ENCODE data around the gene DNAH14. TPM values are rescaled to one million over a fixed set of nuclear protein-coding genes. Genes with fewer than 3 reads are reported as not detected.

DNAH14 gene
- total RNA-seq, 2 donors from 2014 or later: 36.6 to 41.6 TPM

GRCh38 chr1:225418059-225418458, 488.6 kb downstream of the DNAH14 start:
- no peak overlapping the region for H3K9ac ChIP-seq (ENCODE audit: extremely low read depth, low read length, poor library complexity, severe bottlenecking)
- no peaks in the 10 kb centered on the region for H3K9me3 Mint-ChIP-seq
- H3K4me3 Mint-ChIP-seq: no peak overlapping the region
- no peaks in the 10 kb centered on the region for H3K27me3 ChIP-seq (ENCODE audit: control insufficient read depth, insufficient read depth, low read length, poor library complexity, severe bottlenecking)
- TF ChIP-seq, protein P1, sequence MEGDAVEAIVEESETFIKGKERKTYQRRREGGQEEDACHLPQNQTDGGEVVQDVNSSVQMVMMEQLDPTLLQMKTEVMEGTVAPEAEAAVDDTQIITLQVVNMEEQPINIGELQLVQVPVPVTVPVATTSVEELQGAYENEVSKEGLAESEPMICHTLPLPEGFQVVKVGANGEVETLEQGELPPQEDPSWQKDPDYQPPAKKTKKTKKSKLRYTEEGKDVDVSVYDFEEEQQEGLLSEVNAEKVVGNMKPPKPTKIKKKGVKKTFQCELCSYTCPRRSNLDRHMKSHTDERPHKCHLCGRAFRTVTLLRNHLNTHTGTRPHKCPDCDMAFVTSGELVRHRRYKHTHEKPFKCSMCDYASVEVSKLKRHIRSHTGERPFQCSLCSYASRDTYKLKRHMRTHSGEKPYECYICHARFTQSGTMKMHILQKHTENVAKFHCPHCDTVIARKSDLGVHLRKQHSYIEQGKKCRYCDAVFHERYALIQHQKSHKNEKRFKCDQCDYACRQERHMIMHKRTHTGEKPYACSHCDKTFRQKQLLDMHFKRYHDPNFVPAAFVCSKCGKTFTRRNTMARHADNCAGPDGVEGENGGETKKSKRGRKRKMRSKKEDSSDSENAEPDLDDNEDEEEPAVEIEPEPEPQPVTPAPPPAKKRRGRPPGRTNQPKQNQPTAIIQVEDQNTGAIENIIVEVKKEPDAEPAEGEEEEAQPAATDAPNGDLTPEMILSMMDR (conservative IDR thresholded peaks at IDR 0.05): no peak
- H3K27me3 Mint-ChIP-seq (ENCODE audit: insufficient read depth): peaks cover 6% of the 10 kb centered on the region
- H3K4me3 ChIP-seq (ENCODE audit: low read length): no peak overlapping the region
- H3K36me3 Mint-ChIP-seq (ENCODE audit: low read depth): peaks cover 46% of the 10 kb centered on the region
- H3K36me3 ChIP-seq (ENCODE audit: control insufficient read depth, insufficient read depth, low read length): peaks cover 95% of the 10 kb centered on the region
- H3K27ac ChIP-seq (ENCODE audit: low read depth, low read length): no peak overlapping the region
- DNase-seq: no peak
- H3K27ac Mint-ChIP-seq: no peak overlapping the region
- peaks cover 29% of the 10 kb centered on the region for H3K4me1 Mint-ChIP-seq
- peaks cover 4% of the 10 kb centered on the region for H3K4me1 ChIP-seq (ENCODE audit: control insufficient read depth, insufficient read depth, low read length)
- no peaks in the 10 kb centered on the region for H3K9me3 ChIP-seq (ENCODE audit: control insufficient read depth, low read length)
- WGBS, 2 experiments (ENCODE audit: insufficient coverage in 1 of 2, insufficient read length in 1 of 2): 94% methylated on average over 2 of the region's 2 CpGs; no CpG with 5 or more reads in 1 of the 2 experiments

DNA sequence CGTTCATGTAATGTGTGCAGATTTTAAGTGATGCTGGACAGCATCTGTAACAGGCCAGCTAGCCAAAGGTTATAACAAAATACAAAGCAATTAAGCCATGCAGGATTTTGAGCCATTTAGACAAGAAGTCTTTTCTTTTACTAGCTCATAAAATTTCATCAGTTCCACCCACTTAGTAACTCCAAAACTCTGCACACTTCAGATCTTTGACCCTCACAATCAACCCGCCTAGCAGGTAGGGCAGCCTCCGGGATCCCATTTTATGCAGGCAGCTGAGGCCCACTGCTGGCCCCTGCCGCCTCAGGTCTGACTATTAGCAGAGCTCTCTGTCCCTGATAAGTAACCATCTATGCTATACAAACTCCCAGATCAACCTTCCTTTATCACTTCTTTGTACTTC, 489.1 kb downstream of the DNAH14 start:
- peaks cover 46% of the 10 kb centered on the region for H3K36me3 Mint-ChIP-seq (ENCODE audit: low read depth)
- peaks cover 91% of the 10 kb centered on the region for H3K36me3 ChIP-seq (ENCODE audit: control insufficient read depth, insufficient read depth, low read length)
- H3K4me3 Mint-ChIP-seq: no peak overlapping the region
- WGBS, 2 experiments (ENCODE audit: insufficient coverage in 1 of 2, insufficient read length in 1 of 2): 87 to 100% methylated on average over 3 to 4 of the region's 4 CpGs
- peaks cover 31% of the 10 kb centered on the region for H3K4me1 Mint-ChIP-seq
- H3K9me3 Mint-ChIP-seq: no peaks in the 10 kb centered on the region
- H3K27me3 Mint-ChIP-seq (ENCODE audit: insufficient read depth): peaks cover 6% of the 10 kb centered on the region
- TF ChIP-seq, protein P1 (conservative IDR thresholded peaks at IDR 0.05): no peak
- DNase-seq: no peak
- H3K27me3 ChIP-seq (ENCODE audit: control insufficient read depth, insufficient read depth, low read length, poor library complexity, severe bottlenecking): no peaks in the 10 kb centered on the region
- H3K9me3 ChIP-seq (ENCODE audit: control insufficient read depth, low read length): no peaks in the 10 kb centered on the region
- no peak overlapping the region for H3K9ac ChIP-seq (ENCODE audit: extremely low read depth, low read length, poor library complexity, severe bottlenecking)
- no peak overlapping the region for H3K27ac Mint-ChIP-seq
- no peak overlapping the region for H3K4me3 ChIP-seq (ENCODE audit: low read length)
- H3K4me1 ChIP-seq (ENCODE audit: control insufficient read depth, insufficient read depth, low read length): peaks cover 4% of the 10 kb centered on the region
- H3K27ac ChIP-seq (ENCODE audit: low read depth, low read length): no peak overlapping the region

- H3K9ac ChIP-seq (ENCODE audit: extremely low read depth, low read length, poor library complexity, severe bottlenecking): no peak overlapping the region
- Mint-ChIP-seq H3K36me3 (ENCODE audit: low read depth) (peaks cover 22% of the 10 kb centered on the region), H3K4me1 (peaks cover 51% of the 10 kb centered on the region), H3K4me3 (no peak overlapping the region), H3K27ac (no peak overlapping the region), H3K9me3 (no peaks in the 10 kb centered on the region), H3K27me3 (ENCODE audit: insufficient read depth) (peaks cover 36% of the 10 kb centered on the region)
- TF ChIP-seq, protein P1 (conservative IDR thresholded peaks at IDR 0.05): no peak
- H3K9me3 ChIP-seq (ENCODE audit: control insufficient read depth, low read length): no peaks in the 10 kb centered on the region
- no peak overlapping the region for H3K4me3 ChIP-seq (ENCODE audit: low read length)
- peaks cover 4% of the 10 kb centered on the region for H3K4me1 ChIP-seq (ENCODE audit: control insufficient read depth, insufficient read depth, low read length)
- H3K36me3 ChIP-seq (ENCODE audit: control insufficient read depth, insufficient read depth, low read length): peaks cover 56% of the 10 kb centered on the region
- H3K27ac ChIP-seq (ENCODE audit: low read depth, low read length): no peak overlapping the region
- H3K27me3 ChIP-seq (ENCODE audit: control insufficient read depth, insufficient read depth, low read length, poor library complexity, severe bottlenecking): peaks cover 5% of the 10 kb centered on the region
- DNase-seq: no peak
- WGBS, 2 experiments (ENCODE audit: insufficient coverage in 1 of 2, insufficient read length in 1 of 2): 67 to 95% methylated on average over 1 to 14 of the region's 14 CpGs
Observed at GRCh38 chr1:225422031-225422605, 492.6 kb downstream of the DNAH14 start.
